ENCODE measurements around the gene MORF4L1. TPM values are rescaled to one million over a fixed set of nuclear protein-coding genes. Genes with fewer than 3 reads are reported as not detected.

The MORF4L1 gene
- total RNA-seq, 1 experiment from 2014 or later: 428 TPM

DNA sequence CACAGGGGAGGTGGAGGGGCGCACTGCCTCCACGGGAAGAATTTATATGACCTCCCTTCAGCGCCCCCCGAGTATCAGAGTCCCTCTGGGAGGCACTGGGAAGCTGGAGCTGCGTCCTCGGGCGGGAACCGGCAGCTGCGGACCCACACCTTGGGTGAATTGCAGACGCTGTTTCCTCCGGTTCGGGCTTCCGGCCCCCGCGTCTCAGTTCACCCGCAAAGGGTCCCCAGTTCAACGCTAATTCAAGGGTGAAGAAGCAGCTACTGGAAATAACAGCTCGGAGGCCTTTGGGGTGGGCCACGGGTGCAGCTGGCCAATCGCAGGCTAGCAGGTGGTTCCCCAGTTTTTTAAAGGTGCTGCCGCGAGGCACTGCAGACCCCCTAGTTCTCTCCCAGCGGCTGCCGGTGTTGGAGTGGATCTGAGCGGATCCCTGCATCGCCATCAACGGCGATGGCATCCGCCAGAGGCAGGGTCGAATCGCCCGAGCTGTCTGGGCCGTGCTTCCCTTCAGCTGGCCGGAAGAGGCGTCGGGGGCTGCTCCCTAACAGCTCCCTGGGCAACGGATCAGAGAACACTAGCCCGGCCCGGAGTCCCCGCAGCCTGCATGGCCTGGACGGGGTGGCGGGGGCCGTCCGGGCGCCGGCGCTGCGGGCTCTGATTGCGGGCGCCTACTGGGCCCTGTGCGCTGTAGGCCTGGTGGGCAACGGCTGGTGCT lies 42.0 kb upstream of the MORF4L1 start:
- no TSS peak for BruUV-seq (replicated peaks)
- ChIA-PET POLR2A (ENCODE audit: low non-redundant PET) (no interaction called here), CTCF (interaction anchor here (0.6 kb wide), 1 partner anchor 42 kb away, joined by 7 read pairs; no protein-coding TSS in a partner anchor)
- Histone ChIP-seq H3K4me1 (ENCODE audit: insufficient read depth, low read length, poor library complexity, severe bottlenecking) (no peaks in the 10 kb centered on the region), H3K4me3 (ENCODE audit: low read depth, low read length, poor library complexity, severe bottlenecking) (no peak overlapping the region), H3K27me3 (replicated peaks; ENCODE audit: insufficient read depth, low read depth, low read length, poor library complexity) (no peaks in the 10 kb centered on the region), H3K9me3 (ENCODE audit: low read depth, low read length, poor library complexity, severe bottlenecking) (no peaks in the 10 kb centered on the region), H3K36me3 (ENCODE audit: insufficient read depth, low read length, poor library complexity, severe bottlenecking) (no peaks in the 10 kb centered on the region), H3K27ac (ENCODE audit: low read depth, low read length, poor library complexity, severe bottlenecking) (no peak overlapping the region)
- TF ChIP-seq, protein P1, sequence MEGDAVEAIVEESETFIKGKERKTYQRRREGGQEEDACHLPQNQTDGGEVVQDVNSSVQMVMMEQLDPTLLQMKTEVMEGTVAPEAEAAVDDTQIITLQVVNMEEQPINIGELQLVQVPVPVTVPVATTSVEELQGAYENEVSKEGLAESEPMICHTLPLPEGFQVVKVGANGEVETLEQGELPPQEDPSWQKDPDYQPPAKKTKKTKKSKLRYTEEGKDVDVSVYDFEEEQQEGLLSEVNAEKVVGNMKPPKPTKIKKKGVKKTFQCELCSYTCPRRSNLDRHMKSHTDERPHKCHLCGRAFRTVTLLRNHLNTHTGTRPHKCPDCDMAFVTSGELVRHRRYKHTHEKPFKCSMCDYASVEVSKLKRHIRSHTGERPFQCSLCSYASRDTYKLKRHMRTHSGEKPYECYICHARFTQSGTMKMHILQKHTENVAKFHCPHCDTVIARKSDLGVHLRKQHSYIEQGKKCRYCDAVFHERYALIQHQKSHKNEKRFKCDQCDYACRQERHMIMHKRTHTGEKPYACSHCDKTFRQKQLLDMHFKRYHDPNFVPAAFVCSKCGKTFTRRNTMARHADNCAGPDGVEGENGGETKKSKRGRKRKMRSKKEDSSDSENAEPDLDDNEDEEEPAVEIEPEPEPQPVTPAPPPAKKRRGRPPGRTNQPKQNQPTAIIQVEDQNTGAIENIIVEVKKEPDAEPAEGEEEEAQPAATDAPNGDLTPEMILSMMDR (conservative IDR thresholded peaks at IDR 0.05; ENCODE audit: low read depth, low read length): no peak
- TF ChIP-seq EZH2 (IDR thresholded peaks at IDR 0.05; ENCODE audit: borderline replicate concordance, low read depth, low read length, poor library complexity, severe bottlenecking): no peak
- intact Hi-C loops (cut with micrococcal nuclease; ENCODE audit: unreplicated experiment): no loop called here
- no peak for DNase-seq (ENCODE audit: low spot score)

DNA sequence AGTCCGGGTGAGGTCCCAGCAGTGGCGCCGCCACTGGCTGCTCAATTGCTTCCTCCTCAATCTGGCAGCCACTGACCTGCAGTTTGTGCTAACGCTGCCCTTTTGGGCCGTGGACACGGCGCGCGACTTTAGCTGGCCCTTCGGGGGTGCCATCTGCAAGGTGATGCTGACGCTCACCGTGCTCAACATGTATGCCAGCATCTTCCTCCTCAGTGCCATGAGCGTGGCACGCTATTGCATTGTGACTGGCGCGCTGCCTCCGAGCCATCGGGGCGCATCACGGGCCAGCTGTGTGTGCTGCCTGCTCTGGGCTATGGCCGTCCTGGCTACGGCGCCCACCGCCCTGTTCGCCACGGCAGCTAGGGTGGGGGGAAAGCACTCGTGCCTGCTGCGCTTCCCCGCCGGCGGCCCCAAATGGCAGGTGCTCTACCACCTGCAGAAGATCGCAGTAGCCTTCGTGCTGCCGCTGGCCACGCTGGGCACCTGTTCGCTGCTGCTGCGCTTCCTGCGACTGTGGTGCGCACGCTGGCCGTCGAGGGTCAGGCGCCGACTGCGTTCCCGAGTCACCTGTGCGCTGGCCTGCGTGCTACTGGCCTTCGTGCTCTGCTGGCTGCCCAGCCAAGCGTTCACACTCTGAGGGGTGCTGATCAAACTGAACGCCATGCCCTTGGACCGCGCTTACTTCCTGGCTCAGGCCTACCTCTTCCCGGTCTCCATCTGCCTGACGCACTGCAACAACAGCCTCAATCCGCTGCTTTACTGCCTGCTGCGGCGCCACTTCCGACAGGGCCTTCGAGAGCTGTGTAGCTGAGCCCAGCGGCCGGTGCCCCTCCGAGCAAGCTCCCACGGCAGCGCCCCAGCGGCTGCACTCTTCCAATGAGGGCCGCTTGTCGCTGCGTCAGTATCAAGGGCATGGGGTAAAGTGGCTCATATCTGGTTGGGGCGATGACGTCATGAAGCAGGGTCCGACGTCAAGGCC lies 41.2 kb upstream of the MORF4L1 start:
- no TSS peak for BruUV-seq (replicated peaks)
- Histone ChIP-seq H3K9me3 (ENCODE audit: low read depth, low read length, poor library complexity, severe bottlenecking) (no peaks in the 10 kb centered on the region), H3K27me3 (replicated peaks; ENCODE audit: insufficient read depth, low read depth, low read length, poor library complexity) (no peaks in the 10 kb centered on the region), H3K27ac (ENCODE audit: low read depth, low read length, poor library complexity, severe bottlenecking) (no peak overlapping the region), H3K4me3 (ENCODE audit: low read depth, low read length, poor library complexity, severe bottlenecking) (no peak overlapping the region), H3K4me1 (ENCODE audit: insufficient read depth, low read length, poor library complexity, severe bottlenecking) (no peaks in the 10 kb centered on the region), H3K36me3 (ENCODE audit: insufficient read depth, low read length, poor library complexity, severe bottlenecking) (no peaks in the 10 kb centered on the region)
- no peak for TF ChIP-seq EZH2 (IDR thresholded peaks at IDR 0.05; ENCODE audit: borderline replicate concordance, low read depth, low read length, poor library complexity, severe bottlenecking)
- TF ChIP-seq, protein P1 (conservative IDR thresholded peaks at IDR 0.05; ENCODE audit: low read depth, low read length): no peak
- ChIA-PET POLR2A (ENCODE audit: low non-redundant PET) (interaction anchor here (0.6 kb wide), 2 partner anchors 657 to 933 kb away, joined by 3 to 4 read pairs; no protein-coding TSS in a partner anchor), CTCF (interaction anchor here (0.6 kb wide), 2 partner anchors 24 to 41 kb away, joined by 4 to 7 read pairs; no protein-coding TSS in a partner anchor)
- intact Hi-C loops (cut with micrococcal nuclease; ENCODE audit: unreplicated experiment): no loop called here
- no peak for DNase-seq (ENCODE audit: low spot score)

DNA sequence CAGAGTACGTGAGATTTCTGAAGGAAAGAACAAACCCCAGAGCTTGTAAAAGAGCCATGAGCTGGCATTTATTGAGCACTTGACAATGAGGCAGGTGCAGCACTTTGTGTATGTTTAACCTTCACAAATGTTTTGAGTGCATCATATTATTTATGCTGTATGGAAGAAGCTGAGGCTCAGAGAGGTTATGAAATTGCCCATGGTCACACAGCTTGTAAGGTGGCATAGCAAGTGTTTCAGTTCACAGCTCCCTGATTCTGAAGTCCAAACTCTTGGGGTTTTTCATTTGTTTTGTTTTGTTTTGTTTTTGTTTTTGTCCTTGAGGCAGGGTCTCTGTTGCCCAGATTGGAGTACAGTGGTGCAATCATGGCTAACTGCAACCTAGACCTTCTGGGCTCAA lies 36.4 kb upstream of the MORF4L1 start:
- BruUV-seq (replicated peaks): no TSS peak
- Histone ChIP-seq H3K27me3 (replicated peaks; ENCODE audit: insufficient read depth, low read depth, low read length, poor library complexity) (no peaks in the 10 kb centered on the region), H3K27ac (ENCODE audit: low read depth, low read length, poor library complexity, severe bottlenecking) (no peak overlapping the region), H3K4me3 (ENCODE audit: low read depth, low read length, poor library complexity, severe bottlenecking) (no peak overlapping the region), H3K4me1 (ENCODE audit: insufficient read depth, low read length, poor library complexity, severe bottlenecking) (no peaks in the 10 kb centered on the region), H3K9me3 (ENCODE audit: low read depth, low read length, poor library complexity, severe bottlenecking) (no peaks in the 10 kb centered on the region), H3K36me3 (ENCODE audit: insufficient read depth, low read length, poor library complexity, severe bottlenecking) (no peaks in the 10 kb centered on the region)
- TF ChIP-seq, protein P1 (conservative IDR thresholded peaks at IDR 0.05; ENCODE audit: low read depth, low read length): no peak
- CTCF ChIA-PET: no interaction called here
- POLR2A ChIA-PET (ENCODE audit: low non-redundant PET): no interaction called here
- intact Hi-C loops (cut with micrococcal nuclease; ENCODE audit: unreplicated experiment): no loop called here
- DNase-seq (ENCODE audit: low spot score): no peak
